K562 (cell line): ENCODE results near the gene INTS13. TPM values are rescaled to one million over a fixed set of nuclear protein-coding genes. Genes with fewer than 3 reads are reported as not detected.

Experiments
- ATAC-seq: fragments of 200-7000 bp; cut with Tn5 transposase; 3 replicates; pipeline ENCODE4 v1.9.1; 2020; ENCODE audit warnings: moderate library complexity
- BruUV-seq: library from RNA; stranded (reverse); fragments of 400-500 nt; replicated peaks from 2 replicates; lab custom pipeline; 2021; lab: Mats Ljungman, UMichigan
- CTCF ChIA-PET: fragments of 300-600 bp; formaldehyde crosslinking; extraction: SDS; loops from one replicate; lab custom pipeline; 2021; ENCODE audit warnings: low intra/inter-chr PET ratio; lab: Yijun Ruan, JAX
- POLR2A ChIA-PET: fragments of 300-600, 350-650 bp; sonication (Branson Sonifier 250); formaldehyde crosslinking; extraction: SDS; loops from one replicate; lab custom pipeline; 2021; ENCODE audit warnings: antibody characterized with exemption, inconsistent platforms; lab: Yijun Ruan, JAX
- DNase-seq, 4 experiments: peaks; one replicate each; pipeline versions ENCODE4 v3.0.0 to v3.0.0-alpha.2; 2011 to 2018; ENCODE audit warnings: low spot score in 3 of 4, mixed read lengths in 3 of 4; ENCODE audit errors: extremely low read depth in 1 of 4
- FAIRE-seq: peaks from 2 replicates; lab custom pipeline; 2011; peaks lifted over from hg19 to GRCh38; lab: Jason Lieb, UNC
- H2AFZ ChIP-seq: 2 replicates; pipeline ENCODE4 v1.6.0; 2011; ENCODE audit warnings: low read depth, low read length, control low read depth, inconsistent platforms
- H3K27ac ChIP-seq: fragments of 200-600 bp; 3 replicates; pipeline ENCODE4 v1.8.0; 2011; ENCODE audit warnings: low read depth, mild to moderate bottlenecking, control low read depth, inconsistent platforms, low read length, moderate library complexity, mixed read lengths; ENCODE audit errors: extremely low read depth
- H3K27me3 ChIP-seq, 2 experiments: fragments of 300-600 bp in 1 of 2; 2 replicates in 1 of 2; 3 replicates in 1 of 2; pipeline versions ENCODE4 v1.6.0 to v1.8.0; 2011; ENCODE audit warnings: inconsistent platforms in 2 of 2, low read length in 2 of 2, mild to moderate bottlenecking in 1 of 2, mixed read lengths in 1 of 2, moderate library complexity in 1 of 2; ENCODE audit not compliant: control insufficient read depth in 2 of 2, insufficient read depth in 2 of 2
- H3K36me3 ChIP-seq: fragments of 300-600 bp; 3 replicates; pipeline ENCODE4 v1.8.0; 2011; ENCODE audit warnings: mild to moderate bottlenecking, low read length, inconsistent platforms; ENCODE audit not compliant: control insufficient read depth, insufficient read depth
- H3K4me1 ChIP-seq, 2 experiments: fragments of 200-600 bp in 1 of 2; replicated peaks in 1 of 2; 2 replicates in 1 of 2; 3 replicates in 1 of 2; pipeline versions ENCODE4 v1.5.1 to v1.8.0; 2011; ENCODE audit warnings: inconsistent platforms in 2 of 2, low read length in 2 of 2, mild to moderate bottlenecking in 1 of 2, mixed read lengths in 1 of 2, moderate library complexity in 1 of 2; ENCODE audit not compliant: control insufficient read depth in 2 of 2, insufficient read depth in 2 of 2
- H3K4me2 ChIP-seq: 2 replicates; pipeline ENCODE4 v1.6.1; 2011; ENCODE audit warnings: low read length, control low read depth, inconsistent platforms, mixed read lengths; ENCODE audit not compliant: insufficient read depth
- H3K4me3 ChIP-seq: fragments of 200-600 bp; sonication (generic), shearing (Covaris generic); 2 replicates; pipeline ENCODE4 v1.5.1; 2016; ENCODE audit warnings: control low read depth, inconsistent platforms
- H3K79me2 ChIP-seq: fragments of 200-600 bp; 3 replicates; pipeline ENCODE4 v1.8.0; 2011; ENCODE audit warnings: low read length, inconsistent platforms; ENCODE audit not compliant: control insufficient read depth, insufficient read depth
- H3K9ac ChIP-seq, 2 experiments: 2 replicates each; pipeline versions ENCODE4 v1.6.0 to v1.6.1; 2011; ENCODE audit warnings: low read depth in 2 of 2, low read length in 2 of 2, control low read depth in 1 of 2, inconsistent platforms in 1 of 2, mild to moderate bottlenecking in 1 of 2, mixed read lengths in 1 of 2; ENCODE audit not compliant: insufficient read depth in 1 of 2
- H3K9me1 ChIP-seq: one replicate; pipeline ENCODE4 v1.6.0; 2011; ENCODE audit warnings: inconsistent platforms, mild to moderate bottlenecking, low read length, moderate library complexity; ENCODE audit not compliant: control insufficient read depth, insufficient read depth
- H3K9me3 ChIP-seq: replicated peaks from 2 replicates; pipeline ENCODE4 v1.5.1; 2011; ENCODE audit warnings: low read depth, low read length, inconsistent platforms; ENCODE audit not compliant: control insufficient read depth, insufficient read depth
- H4K20me1 ChIP-seq: replicated peaks from 2 replicates; pipeline ENCODE4 v1.6.1; 2011; ENCODE audit warnings: low read length, inconsistent platforms, mixed read lengths; ENCODE audit not compliant: control insufficient read depth, insufficient read depth
- CEBPB ChIP-seq: fragments of 450-650 bp; IDR thresholded peaks from 2 replicates; pipeline ENCODE4 v1.6.1; 2016; ENCODE audit warnings: missing genetic modification characterization, missing compliant biosample characterization
- CUX1 ChIP-seq: fragments of 200-800 bp; sonication (Bioruptor generic); IDR thresholded peaks from 2 replicates; pipeline ENCODE4 v1.6.1; 2016; ENCODE audit warnings: missing genetic modification characterization, missing compliant biosample characterization
- HNRNPLL ChIP-seq: fragments of 200-400 bp; formaldehyde crosslinking; IDR thresholded peaks from 2 replicates; pipeline ENCODE4 v1.6.1; 2017; ENCODE audit warnings: low read length, low read depth, mild to moderate bottlenecking; ENCODE audit not compliant: poor library complexity, severe bottlenecking
- ID3 ChIP-seq, 2 experiments: fragments of 250-450 bp in 1 of 2; fragments of 450-650 bp in 1 of 2; sonication (Bioruptor Pico) in 1 of 2; IDR thresholded peaks; 2 replicates each; pipeline versions ENCODE4 v1.6.1 to v1.8.0; 2016 to 2021; ENCODE audit warnings: mild to moderate bottlenecking in 2 of 2, moderate library complexity in 2 of 2, missing compliant biosample characterization in 1 of 2, missing genetic modification characterization in 1 of 2
- RERE ChIP-seq: sonication (generic); formaldehyde crosslinking; IDR thresholded peaks from 2 replicates; pipeline ENCODE4 v1.8.0; 2023; ENCODE audit warnings: missing genetic modification reagents, mild to moderate bottlenecking, borderline replicate concordance
- ZNF740 ChIP-seq, 3 experiments: fragments of 200-800 bp in 1 of 3; sonication (Bioruptor generic) in 1 of 3; sonication (generic) in 1 of 3; formaldehyde crosslinking in 1 of 3; IDR thresholded peaks; 2 replicates each; pipeline versions ENCODE4 v1.6.1 to v1.8.0; 2016 to 2022; ENCODE audit warnings: mild to moderate bottlenecking in 2 of 3, missing compliant biosample characterization in 2 of 3, missing genetic modification characterization in 2 of 3, missing genetic modification reagents in 1 of 3
- WGBS: fragments of 100-300 bp; shearing (Covaris generic); methylation state at CpG from one replicate; pipeline ENCODE4 v1.1.6; 2016; ENCODE audit warnings: low coverage, mixed read lengths; ENCODE audit not compliant: insufficient coverage; ENCODE audit errors: missing lambda C conversion rate; 5-methylcytosine and 5-hydroxymethylcytosine counted together
- in situ Hi-C: fragments of 300-500 bp; cut with MboI; formaldehyde crosslinking; loops from 4 replicates; pipeline ENCODE4 v1.15.0; 2018; ENCODE audit warnings: inconsistent platforms, mixed read lengths
- intact Hi-C: fragments of 100-400 bp; cut with micrococcal nuclease; formaldehyde crosslinking; loops from 2 replicates; pipeline ENCODE4 v1.14.2; 2022
- polyA plus RNA-seq, 8 experiments: library from polyadenylated mRNA; depleted of rRNA in 4 of 8; stranded (reverse) in 5 of 8; unstranded in 3 of 8; fragments of >200 nt; fragmentation: Nextera tagmentation in 2 of 8; fragmentation: Illumina TruSeq in 1 of 8; extraction: Ambion mirVana in 2 of 8; extraction: Trizol in 1 of 8; gene quantifications; 2 replicates each; pipeline versions ENCODE4 v1.2.1 to v1.2.3, GENCODE V29; 2011 to 2014; ENCODE audit warnings: inconsistent platforms in 1 of 8, missing spikeins in 1 of 8
- total RNA-seq, 7 experiments: library from RNA; depleted of rRNA in 6 of 7; stranded (reverse); fragments of >200 nt in 6 of 7; fragmentation: Illumina TruSeq in 2 of 7; extraction: Trizol in 2 of 7; gene quantifications; 2 replicates each; pipeline versions ENCODE4 v1.2.1 to v1.2.3, GENCODE V29; 2011 to 2021; ENCODE audit warnings: low replicate concordance in 1 of 7

Gene INTS13
- total and polyA plus RNA-seq, 9 of the 15 experiments (the other 6 are each of a cell fraction or from before 2014, with no cell fraction given): 48.3 to 91.8 (median 78.1) TPM

- no peaks in the 10 kb centered on the region for H4K20me1 ChIP-seq
- TF ChIP-seq ZNF740 (CRISPR knock-in tag; IDR thresholded peaks at IDR 0.05) (no peak), ZNF740 (tag; IDR thresholded peaks at IDR 0.05) (no peak), ID3 (CRISPR knock-in tag; IDR thresholded peaks at IDR 0.05) (no peak), ID3 (tag; IDR thresholded peaks at IDR 0.05) (no peak), CEBPB (no peak), HNRNPLL (no peak), CUX1 (no peak), RERE (no peak)
- TF ChIP-seq, all 486 proteins: peak for 0
- H3K4me2 ChIP-seq: no peak overlapping the region
- ATAC-seq (no peak), DNase-seq (no peak), FAIRE-seq (no peak)
- no peak overlapping the region for H3K27ac ChIP-seq
- no peak overlapping the region for H3K9ac ChIP-seq
- in situ Hi-C loops: no loop called here
- H3K9me1 ChIP-seq: no peaks in the 10 kb centered on the region
- no peaks in the 10 kb centered on the region for H3K4me1 ChIP-seq
- 75% methylated on average over 11 of the region's 11 CpGs for WGBS
- POLR2A ChIA-PET: interaction anchor here (0.8 kb wide), 1 partner anchor 716 kb away, joined by 3 read pairs; no protein-coding TSS in a partner anchor
- CTCF ChIA-PET: no interaction called here
- intact Hi-C loops: no loop called here
- no peak overlapping the region for H3K4me3 ChIP-seq
- H3K27me3 ChIP-seq: no peaks in the 10 kb centered on the region
- peaks cover 17% of the 10 kb centered on the region; the same call in 2 of the 3 replicates for H3K36me3 ChIP-seq
- no peaks in the 10 kb centered on the region for H3K9me3 ChIP-seq
- no peak overlapping the region for H2AFZ ChIP-seq
- H3K79me2 ChIP-seq: no peaks in the 10 kb centered on the region
- BruUV-seq: no TSS peak
These were observed 42.0 kb upstream of the INTS13 start for GRCh38 chr12:26979733-26980132.
